GM18861 (cell line): ENCODE results near the gene CCDC17.

Experiments used
- ATAC-seq: cut with Tn5 transposase; IDR thresholded peaks from one replicate; pipeline ENCODE4 v1.9.1; 2021; ENCODE audit not compliant: unreplicated experiment

Gene CCDC17

GRCh38 chr1:45623972-45624371 lies at the start of gene CCDC17:
Gene CCDC17, minus strand, starts transcription at chr1:45624054. Its CDS starts 145 bp downstream, at chr1:45623909.
- ATAC-seq = no peak

- no peak for ATAC-seq
Observed at GRCh38 chr1:45669859-45670655, 46.2 kb upstream of the CCDC17 start.

GRCh38 chr1:45669379-45669778 lies 45.5 kb upstream of the CCDC17 start:
- no peak for ATAC-seq

GRCh38 chr1:45668526-45668925 lies 44.7 kb upstream of the CCDC17 start:
- ATAC-seq = no peak

- no peak for ATAC-seq
Observed at GRCh38 chr1:45667321-45668111, 43.7 kb upstream of the CCDC17 start.

- ATAC-seq = no peak
Observed at GRCh38 chr1:45666836-45667235, 43.0 kb upstream of the CCDC17 start.

GRCh38 chr1:45660336-45660735 lies 36.5 kb upstream of the CCDC17 start:
- ATAC-seq = no peak

GRCh38 chr1:45659222-45659621 lies 35.4 kb upstream of the CCDC17 start:
- ATAC-seq = no peak

- ATAC-seq = no peak
Observed at GRCh38 chr1:45658171-45658570, 34.3 kb upstream of the CCDC17 start.

- ATAC-seq = no peak
Observed at GRCh38 chr1:45656573-45657226, 32.8 kb upstream of the CCDC17 start.

- ATAC-seq = no peak
Observed at GRCh38 chr1:45654540-45655280, 30.9 kb upstream of the CCDC17 start.

GRCh38 chr1:45647248-45648021 lies 23.6 kb upstream of the CCDC17 start:
- no peak for ATAC-seq

GRCh38 chr1:45644661-45645060 lies 20.8 kb upstream of the CCDC17 start:
- no peak for ATAC-seq

GRCh38 chr1:45643978-45644377 lies 20.1 kb upstream of the CCDC17 start:
- no peak for ATAC-seq

- ATAC-seq = no peak
Observed at GRCh38 chr1:45643321-45643720, 19.5 kb upstream of the CCDC17 start.

GRCh38 chr1:45640293-45640692 lies 16.4 kb upstream of the CCDC17 start:
- no peak for ATAC-seq

GRCh38 chr1:45635211-45635610 lies 11.4 kb upstream of the CCDC17 start:
- no peak for ATAC-seq

- ATAC-seq = no peak
Observed at GRCh38 chr1:45630429-45630828, 6.6 kb upstream of the CCDC17 start.

- ATAC-seq = no peak
Observed at GRCh38 chr1:45629035-45629434, 5.2 kb upstream of the CCDC17 start.
